Activated CD4-positive, alpha-beta T cell treated with anti-CD3 and anti-CD28 coated beads, Interleukin-2, amount 10 ng/mL, durations not matched to agents 7 days and 5 days (primary cell): Measurements from ENCODE around the gene AURKA. TPM values are rescaled to one million over a fixed set of nuclear protein-coding genes. Genes with fewer than 3 reads are reported as not detected.
"Not testable (repeated sequence)": the region's sequence is repeated elsewhere in the genome, so short reads cannot be mapped to it uniquely, and the experiment has no call there.

Experiments
- CTCF ChIA-PET: fragments of 350-600 bp; sonication (Branson Sonifier 250); formaldehyde crosslinking; loops from one replicate; lab custom pipeline; 2021; ENCODE audit warnings: antibody characterized with exemption; lab: Charles Lee
- POLR2A ChIA-PET: fragments of 350-600 bp; sonication (Branson Sonifier 250); formaldehyde crosslinking; loops from one replicate; lab custom pipeline; 2021; ENCODE audit warnings: antibody characterized with exemption; lab: Charles Lee
- DNase-seq: peaks from one replicate; pipeline ENCODE4 v3.0.0-alpha.2; 2020
- H3K27ac Mint-ChIP-seq: one replicate; pipeline ENCODE4 v1.8.0; 2021; ENCODE audit warnings: mild to moderate bottlenecking, moderate library complexity, mixed read lengths
- H3K27me3 Mint-ChIP-seq: one replicate; pipeline ENCODE4 v1.8.0; 2021; ENCODE audit warnings: mixed read lengths
- H3K36me3 Mint-ChIP-seq: one replicate; pipeline ENCODE4 v1.8.0; 2021; ENCODE audit warnings: low read depth, mixed read lengths
- H3K4me1 Mint-ChIP-seq: one replicate; pipeline ENCODE4 v1.8.0; 2021; ENCODE audit warnings: mixed read lengths
- H3K4me3 Mint-ChIP-seq: one replicate; pipeline ENCODE4 v1.8.0; 2021; ENCODE audit warnings: mild to moderate bottlenecking, moderate library complexity, mixed read lengths
- H3K9me3 Mint-ChIP-seq: one replicate; pipeline ENCODE4 v1.8.0; 2021; ENCODE audit warnings: mixed read lengths
- total RNA-seq, 2 experiments: library from RNA; stranded (reverse); gene quantifications; one replicate each; pipeline ENCODE4 v1.2.3, GENCODE V29; 2021

AURKA gene
- total RNA-seq, 2 experiments from 2014 or later, result 73.6 to 83.0 TPM

DNA sequence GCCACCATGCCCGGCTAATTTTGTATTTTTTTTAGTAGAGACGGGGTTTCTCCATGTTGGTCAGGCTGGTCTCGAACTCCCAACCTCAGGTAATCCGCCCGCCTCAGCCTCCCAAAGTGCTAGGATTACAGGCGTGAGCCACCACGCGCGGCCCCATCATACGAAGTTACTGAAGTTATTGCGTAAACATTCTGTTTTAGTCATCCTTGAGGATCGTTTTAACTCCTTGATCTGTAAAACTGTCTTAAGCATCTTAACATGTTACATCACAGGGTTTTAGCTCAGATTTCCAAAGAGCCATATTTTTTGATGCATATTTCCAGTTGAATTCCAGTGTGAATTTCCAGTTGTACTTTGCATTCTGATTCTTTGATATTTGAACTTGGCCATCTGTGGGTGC, 13.3 kb upstream of the AURKA start:
- H3K27me3 Mint-ChIP-seq, H3K27ac Mint-ChIP-seq, H3K9me3 Mint-ChIP-seq, H3K4me3 Mint-ChIP-seq, POLR2A ChIA-PET, DNase-seq: not testable (repeated sequence)
- Mint-ChIP-seq H3K36me3 (peaks cover 62% of the 10 kb centered on the region), H3K4me1 (peaks cover 35% of the 10 kb centered on the region)
- CTCF ChIA-PET, result interaction anchor here (0.7 kb wide), 1 partner anchor 13 kb away, joined by 3 read pairs; the partner anchor contains the start of gene AURKA

GRCh38 chr20:56403465-56403864, 11.4 kb upstream of the AURKA start:
- Mint-ChIP-seq H3K27ac (peak overlapping the region; percentile 89), H3K27me3 (no peaks in the 10 kb centered on the region), H3K4me1 (peaks cover 43% of the 10 kb centered on the region), H3K9me3 (no peaks in the 10 kb centered on the region), H3K4me3 (peak overlapping the region; percentile 50), H3K36me3 (peaks cover 65% of the 10 kb centered on the region)
- peak; percentile 64 for DNase-seq
- CTCF ChIA-PET, result no interaction called here
- POLR2A ChIA-PET, result no interaction called here

DNA sequence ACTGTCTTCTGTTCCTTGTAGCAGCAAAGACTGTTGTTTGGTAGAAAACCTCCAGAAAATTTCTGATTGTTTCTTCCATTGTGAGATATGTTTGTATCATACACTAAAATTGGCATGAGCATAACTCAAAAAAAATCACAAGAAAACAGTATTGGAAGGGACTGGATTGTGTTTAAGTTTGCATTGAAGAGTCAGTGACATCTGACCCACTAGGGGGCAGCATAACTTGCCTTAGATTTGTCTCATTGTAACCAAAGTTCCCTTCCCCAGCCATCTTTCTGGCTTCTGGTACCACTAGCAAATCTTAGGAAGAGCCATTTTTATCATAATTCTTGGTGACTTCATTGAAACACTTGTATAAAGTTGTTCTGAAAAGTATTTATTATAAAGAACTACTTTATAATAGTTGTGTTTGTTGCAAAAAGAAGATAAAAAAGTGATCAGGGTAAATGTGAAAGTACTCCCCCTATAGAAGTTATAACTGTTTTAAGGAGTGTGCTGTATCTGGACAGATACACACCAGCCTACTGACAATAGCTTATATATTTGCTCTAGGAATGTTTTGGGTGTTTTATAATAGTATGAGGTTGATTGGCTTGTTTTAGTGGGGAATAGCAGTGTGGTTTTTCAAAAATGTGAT, 8.1 kb upstream of the AURKA start:
- ChIA-PET CTCF (interaction anchor here (1.4 kb wide), 1 partner anchor 9 kb away, joined by 4 read pairs; no protein-coding TSS in a partner anchor), POLR2A (no interaction called here)
- Mint-ChIP-seq H3K27ac (peak overlapping the region; percentile 14), H3K9me3 (no peaks in the 10 kb centered on the region), H3K4me3 (no peak overlapping the region), H3K36me3 (peaks cover 67% of the 10 kb centered on the region), H3K4me1 (peaks cover 47% of the 10 kb centered on the region), H3K27me3 (no peaks in the 10 kb centered on the region)
- DNase-seq, result peak; percentile 81

GRCh38 chr20:56395166-56395565, 3.2 kb upstream of the AURKA start:
- H3K27ac Mint-ChIP-seq, result peak overlapping the region; percentile 54
- POLR2A ChIA-PET, result no interaction called here
- no peaks in the 10 kb centered on the region for H3K9me3 Mint-ChIP-seq
- H3K4me1 Mint-ChIP-seq, result peaks cover 55% of the 10 kb centered on the region
- no peak overlapping the region for H3K4me3 Mint-ChIP-seq
- no peaks in the 10 kb centered on the region for H3K27me3 Mint-ChIP-seq
- DNase-seq, result no peak
- CTCF ChIA-PET, result interaction anchor here (0.6 to 3.0 kb wide), 5 partner anchors 12 to 111 kb away, joined by 3 to 14 read pairs (median 5); partner anchors contain the start of gene CASS4
- peaks cover 49% of the 10 kb centered on the region for H3K36me3 Mint-ChIP-seq

DNA sequence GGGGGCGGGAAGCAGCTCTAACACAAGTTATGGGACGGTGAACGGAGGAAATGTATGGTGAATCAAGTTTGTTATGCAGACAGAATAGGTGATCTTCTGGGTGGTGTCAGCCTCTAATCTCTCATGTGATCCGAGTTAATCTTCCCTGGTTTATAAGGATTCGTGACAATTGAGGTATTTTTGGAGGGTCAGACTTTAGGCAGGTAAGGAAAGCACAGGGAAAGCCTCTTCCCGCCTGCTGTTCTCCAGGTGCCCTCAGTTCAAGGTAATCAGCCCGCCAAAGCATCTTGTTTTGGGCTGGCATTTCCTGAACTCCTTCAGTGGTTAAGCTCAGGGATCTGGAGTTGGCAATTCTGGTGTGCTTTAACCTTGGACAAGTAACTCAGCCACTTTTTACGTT, 1.6 kb upstream of the AURKA start:
- CTCF ChIA-PET, result interaction anchor here (1.5 kb wide), 1 partner anchor 10 kb away, joined by 3 read pairs; no protein-coding TSS in a partner anchor
- DNase-seq, result no peak
- H3K27me3 Mint-ChIP-seq, result no peaks in the 10 kb centered on the region
- H3K27ac Mint-ChIP-seq, result no peak overlapping the region
- H3K4me1 Mint-ChIP-seq, result peaks cover 59% of the 10 kb centered on the region
- peaks cover 55% of the 10 kb centered on the region for H3K36me3 Mint-ChIP-seq
- POLR2A ChIA-PET, result interaction anchor here (1.4 kb wide), 1 partner anchor 25 kb away, joined by 3 read pairs; no protein-coding TSS in a partner anchor
- no peak overlapping the region for H3K4me3 Mint-ChIP-seq
- H3K9me3 Mint-ChIP-seq, result no peaks in the 10 kb centered on the region

- H3K9me3 Mint-ChIP-seq, result no peaks in the 10 kb centered on the region
- H3K27ac Mint-ChIP-seq, result no peak overlapping the region
- no peak overlapping the region for H3K4me3 Mint-ChIP-seq
- H3K36me3 Mint-ChIP-seq, result peaks cover 58% of the 10 kb centered on the region
- CTCF ChIA-PET, result interaction anchor here (0.8 to 1.2 kb wide), 2 partner anchors 21 to 34 kb away, joined by 3 to 4 read pairs; partner anchors contain the start of gene FAM210B
- POLR2A ChIA-PET, result interaction anchor here (1.4 kb wide), 1 partner anchor 24 kb away, joined by 3 read pairs; no protein-coding TSS in a partner anchor
- H3K27me3 Mint-ChIP-seq, result no peaks in the 10 kb centered on the region
- H3K4me1 Mint-ChIP-seq, result peaks cover 59% of the 10 kb centered on the region
- peak; percentile 32 for DNase-seq
Observed at GRCh38 chr20:56392881-56393482, 967 bp upstream of the AURKA start.

DNA sequence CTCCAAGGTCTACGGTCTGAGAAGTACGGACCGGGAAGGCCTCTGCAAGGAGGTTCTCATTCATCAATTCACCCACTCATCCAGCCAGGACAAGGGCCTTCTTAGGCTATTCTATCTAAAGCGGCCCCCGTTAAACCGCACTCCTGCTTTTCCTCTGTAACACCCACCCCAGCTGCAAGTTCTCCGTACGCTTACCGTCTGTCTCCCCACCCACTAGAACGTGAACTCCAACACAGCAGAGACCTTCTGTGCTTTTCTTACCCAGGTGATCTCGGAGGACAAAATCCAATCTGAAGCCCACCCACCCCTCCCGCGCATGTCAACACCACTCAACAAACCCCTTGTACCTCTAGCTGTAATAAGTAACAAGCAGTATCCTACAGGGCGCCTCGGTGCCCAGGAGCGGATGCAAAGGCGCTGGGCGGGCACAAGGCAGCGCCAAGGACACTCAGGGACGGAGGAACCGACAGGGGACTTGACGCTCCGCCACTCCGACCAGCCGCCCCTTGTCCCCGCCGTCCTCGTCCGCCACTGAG, 351 bp downstream of the AURKA start:
- H3K27me3 Mint-ChIP-seq, result no peaks in the 10 kb centered on the region
- peaks cover 53% of the 10 kb centered on the region for H3K36me3 Mint-ChIP-seq
- CTCF ChIA-PET, result interaction anchor here (0.7 to 1.2 kb wide), 7 partner anchors 9 to 63 kb away, joined by 3 to 5 read pairs (median 3); no protein-coding TSS in a partner anchor
- POLR2A ChIA-PET, result interaction anchor here (0.7 to 1.0 kb wide), 2 partner anchors 20 to 77 kb away, joined by 3 read pairs; partner anchors contain the start of genes CASS4 and RTF2
- H3K9me3 Mint-ChIP-seq, result no peaks in the 10 kb centered on the region
- no peak overlapping the region for H3K4me3 Mint-ChIP-seq
- DNase-seq, result no peak
- no peak overlapping the region for H3K27ac Mint-ChIP-seq
- H3K4me1 Mint-ChIP-seq, result peaks cover 58% of the 10 kb centered on the region

GRCh38 chr20:56391037-56391436, 978 bp downstream of the AURKA start:
- no peak for DNase-seq
- ChIA-PET POLR2A (interaction anchor here (1.0 kb wide), 1 partner anchor 21 kb away, joined by 3 read pairs; the partner anchor contains the start of gene CASS4), CTCF (interaction anchor here (0.7 to 0.9 kb wide), 2 partner anchors 9 to 89 kb away, joined by 3 to 4 read pairs; no protein-coding TSS in a partner anchor)
- Mint-ChIP-seq H3K4me1 (peaks cover 62% of the 10 kb centered on the region), H3K4me3 (no peak overlapping the region), H3K27me3 (no peaks in the 10 kb centered on the region), H3K36me3 (peaks cover 56% of the 10 kb centered on the region), H3K9me3 (no peaks in the 10 kb centered on the region), H3K27ac (no peak overlapping the region)

DNA sequence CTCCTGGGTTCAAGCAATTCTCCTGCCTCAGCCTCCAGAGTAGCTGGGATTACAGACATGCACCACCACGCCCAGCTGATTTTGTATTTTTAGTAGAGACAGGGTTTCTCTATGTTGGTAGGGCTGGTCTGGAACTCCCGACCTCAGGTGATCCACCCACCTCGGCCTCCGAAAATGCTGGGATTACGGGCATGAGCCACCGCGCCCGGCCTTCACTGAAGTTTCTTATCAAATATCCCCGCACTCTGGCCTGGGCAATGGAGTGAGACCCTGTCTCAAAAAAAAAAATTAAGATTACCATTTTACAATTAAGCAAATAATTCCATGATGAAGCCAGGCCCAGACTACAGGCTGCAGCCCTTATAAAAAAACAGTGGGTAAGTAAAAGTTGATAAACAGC, 1.6 kb downstream of the AURKA start:
- CTCF ChIA-PET, result interaction anchor here (0.7 to 0.9 kb wide), 3 partner anchors 10 to 943 kb away, joined by 3 to 4 read pairs (median 3); no protein-coding TSS in a partner anchor
- H3K4me3 Mint-ChIP-seq, POLR2A ChIA-PET, H3K27me3 Mint-ChIP-seq, H3K27ac Mint-ChIP-seq, H3K9me3 Mint-ChIP-seq, DNase-seq: not testable (repeated sequence)
- Mint-ChIP-seq H3K4me1 (peaks cover 62% of the 10 kb centered on the region), H3K36me3 (peaks cover 55% of the 10 kb centered on the region)

- CTCF ChIA-PET, result no interaction called here
Observed at GRCh38 chr20:56389807-56390206, 2.2 kb downstream of the AURKA start.

GRCh38 chr20:56388882-56389281, 3.1 kb downstream of the AURKA start:
- no peak overlapping the region for H3K27ac Mint-ChIP-seq
- no peak for DNase-seq
- H3K36me3 Mint-ChIP-seq, result peaks cover 58% of the 10 kb centered on the region
- CTCF ChIA-PET, result no interaction called here
- POLR2A ChIA-PET, result no interaction called here
- no peaks in the 10 kb centered on the region for H3K27me3 Mint-ChIP-seq
- H3K4me3 Mint-ChIP-seq, result no peak overlapping the region
- peaks cover 56% of the 10 kb centered on the region for H3K4me1 Mint-ChIP-seq
- no peaks in the 10 kb centered on the region for H3K9me3 Mint-ChIP-seq

More at GRCh38 chr20:56389807-56390206, 2.2 kb downstream of the AURKA start:
- Mint-ChIP-seq H3K36me3 (peaks cover 55% of the 10 kb centered on the region), H3K27ac (peak overlapping the region; percentile 5), H3K27me3 (no peaks in the 10 kb centered on the region), H3K4me3 (peak overlapping the region; percentile 45), H3K9me3 (no peaks in the 10 kb centered on the region), H3K4me1 (peaks cover 61% of the 10 kb centered on the region)
- no peak for DNase-seq
- POLR2A ChIA-PET, result no interaction called here

DNA sequence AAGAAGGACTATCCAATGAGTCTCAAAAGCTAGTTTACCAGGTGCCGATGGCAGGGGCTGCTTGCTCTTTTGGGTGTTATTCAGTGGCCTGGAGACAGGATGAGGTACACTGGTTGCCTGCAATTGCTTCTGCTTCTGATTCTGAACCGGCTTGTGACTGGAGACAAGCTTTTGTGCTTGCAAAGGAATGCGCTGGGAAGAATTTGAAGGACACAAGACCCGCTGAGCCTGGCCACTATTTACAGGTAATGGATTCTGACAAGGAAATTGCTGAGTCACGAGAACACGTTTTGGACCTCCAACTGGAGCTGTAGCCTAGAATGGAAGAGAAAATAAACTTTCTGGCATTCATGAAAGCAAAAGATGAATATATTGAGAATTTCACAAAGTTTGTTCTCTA, 5.8 kb downstream of the AURKA start:
- Mint-ChIP-seq H3K9me3 (no peaks in the 10 kb centered on the region), H3K27ac (peak overlapping the region; percentile 41), H3K4me3 (no peak overlapping the region), H3K4me1 (peaks cover 68% of the 10 kb centered on the region), H3K36me3 (peaks cover 75% of the 10 kb centered on the region), H3K27me3 (no peaks in the 10 kb centered on the region)
- ChIA-PET CTCF (interaction anchor here (1.6 to 2.3 kb wide), 2 partner anchors 8 to 14 kb away, joined by 4 to 5 read pairs; no protein-coding TSS in a partner anchor), POLR2A (no interaction called here)
- no peak for DNase-seq
